Chondrocyte (in vitro differentiated cells): Measurements from ENCODE around the gene TNRC6C. TPM values are rescaled to one million over a fixed set of nuclear protein-coding genes. Genes with fewer than 3 reads are reported as not detected.

Experiments used
- DNase-seq: peaks from one replicate; pipeline ENCODE4 v3.0.0; 2021; ENCODE audit warnings: mixed read lengths, low spot score
- H3K27ac Mint-ChIP-seq: one replicate; pipeline ENCODE4 v1.8.0; 2021; ENCODE audit warnings: mild to moderate bottlenecking, moderate library complexity, mixed read lengths; ENCODE audit not compliant: unreplicated experiment
- H3K27me3 Mint-ChIP-seq: 2 replicates; pipeline ENCODE4 v1.8.0; 2021; ENCODE audit warnings: low read depth, mixed read lengths
- H3K36me3 Mint-ChIP-seq: 2 replicates; pipeline ENCODE4 v1.8.0; 2021; ENCODE audit warnings: low read depth, mixed read lengths
- H3K4me1 Mint-ChIP-seq: 2 replicates; pipeline ENCODE4 v1.8.0; 2021; ENCODE audit warnings: low read depth, mild to moderate bottlenecking, mixed read lengths
- H3K4me3 Mint-ChIP-seq: one replicate; pipeline ENCODE4 v1.8.0; 2021; ENCODE audit warnings: mild to moderate bottlenecking, moderate library complexity, mixed read lengths; ENCODE audit not compliant: unreplicated experiment
- H3K9me3 Mint-ChIP-seq: 2 replicates; pipeline ENCODE4 v1.8.0; 2021; ENCODE audit warnings: low read depth, mixed read lengths
- total RNA-seq: library from RNA; stranded (reverse); gene quantifications from 3 replicates; pipeline ENCODE4 v1.2.1, GENCODE V29; 2021
- TF ChIP-seq, protein P1 (sequence below): fragments of 200-600 bp; sonication (generic); IDR thresholded peaks from 2 replicates; pipeline ENCODE4 v1.5.0; 2021; ENCODE audit warnings: antibody characterized with exemption, mild to moderate bottlenecking, moderate library complexity

The TNRC6C gene
- total RNA-seq, 1 donor from 2014 or later: 19.8 TPM

GRCh38 chr17:78133179-78133951, 174.9 kb downstream of the TNRC6C start:
- Mint-ChIP-seq H3K27me3 (peaks cover 2% of the 10 kb centered on the region), H3K36me3 (no peaks in the 10 kb centered on the region), H3K4me3 (no peak overlapping the region), H3K9me3 (no peaks in the 10 kb centered on the region), H3K4me1 (peaks cover 2% of the 10 kb centered on the region), H3K27ac (no peak overlapping the region)
- peak; percentile 78 for DNase-seq
- TF ChIP-seq, protein P1, sequence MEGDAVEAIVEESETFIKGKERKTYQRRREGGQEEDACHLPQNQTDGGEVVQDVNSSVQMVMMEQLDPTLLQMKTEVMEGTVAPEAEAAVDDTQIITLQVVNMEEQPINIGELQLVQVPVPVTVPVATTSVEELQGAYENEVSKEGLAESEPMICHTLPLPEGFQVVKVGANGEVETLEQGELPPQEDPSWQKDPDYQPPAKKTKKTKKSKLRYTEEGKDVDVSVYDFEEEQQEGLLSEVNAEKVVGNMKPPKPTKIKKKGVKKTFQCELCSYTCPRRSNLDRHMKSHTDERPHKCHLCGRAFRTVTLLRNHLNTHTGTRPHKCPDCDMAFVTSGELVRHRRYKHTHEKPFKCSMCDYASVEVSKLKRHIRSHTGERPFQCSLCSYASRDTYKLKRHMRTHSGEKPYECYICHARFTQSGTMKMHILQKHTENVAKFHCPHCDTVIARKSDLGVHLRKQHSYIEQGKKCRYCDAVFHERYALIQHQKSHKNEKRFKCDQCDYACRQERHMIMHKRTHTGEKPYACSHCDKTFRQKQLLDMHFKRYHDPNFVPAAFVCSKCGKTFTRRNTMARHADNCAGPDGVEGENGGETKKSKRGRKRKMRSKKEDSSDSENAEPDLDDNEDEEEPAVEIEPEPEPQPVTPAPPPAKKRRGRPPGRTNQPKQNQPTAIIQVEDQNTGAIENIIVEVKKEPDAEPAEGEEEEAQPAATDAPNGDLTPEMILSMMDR: no peak

GRCh38 chr17:78133971-78134898, 175.7 kb downstream of the TNRC6C start:
- Mint-ChIP-seq H3K27me3 (peaks cover 2% of the 10 kb centered on the region), H3K4me1 (no peaks in the 10 kb centered on the region), H3K4me3 (no peak overlapping the region), H3K27ac (no peak overlapping the region), H3K36me3 (no peaks in the 10 kb centered on the region), H3K9me3 (no peaks in the 10 kb centered on the region)
- TF ChIP-seq, protein P1: peak; percentile 71
- peak; percentile 94 for DNase-seq

GRCh38 chr17:78134899-78135385, 176.4 kb downstream of the TNRC6C start:
- TF ChIP-seq, protein P1: no peak
- no peak overlapping the region for H3K27ac Mint-ChIP-seq
- H3K9me3 Mint-ChIP-seq: no peaks in the 10 kb centered on the region

GRCh38 chr17:78135858-78136500, 177.5 kb downstream of the TNRC6C start:
- Mint-ChIP-seq H3K4me3 (no peak overlapping the region), H3K27me3 (peaks cover 2% of the 10 kb centered on the region), H3K27ac (no peak overlapping the region), H3K36me3 (no peaks in the 10 kb centered on the region), H3K4me1 (peaks cover 5% of the 10 kb centered on the region), H3K9me3 (no peaks in the 10 kb centered on the region)
- no peak for DNase-seq
- TF ChIP-seq, protein P1: no peak

More at GRCh38 chr17:78134899-78135385, 176.4 kb downstream of the TNRC6C start:
- DNase-seq: peak; percentile 55
- no peaks in the 10 kb centered on the region for H3K36me3 Mint-ChIP-seq
- peaks cover 2% of the 10 kb centered on the region for H3K27me3 Mint-ChIP-seq
- no peaks in the 10 kb centered on the region for H3K4me1 Mint-ChIP-seq
- H3K4me3 Mint-ChIP-seq: no peak overlapping the region
